NCI-H526 treated with DMSO at 0.1 percent for 48 hours (cell line): Measurements from ENCODE around the gene TM4SF20.
"Not testable (repeated sequence)": the region's sequence is repeated elsewhere in the genome, so short reads cannot be mapped to it uniquely, and the experiment has no call there.

Experiments used
- DNase-seq: peaks from one replicate; lab custom pipeline; 2025; lab: John Stamatoyannopoulos, UW

Gene TM4SF20

GRCh38 chr2:227398684-227399670 lies 19.9 kb upstream of the TM4SF20 start:
- no peak for DNase-seq

DNA sequence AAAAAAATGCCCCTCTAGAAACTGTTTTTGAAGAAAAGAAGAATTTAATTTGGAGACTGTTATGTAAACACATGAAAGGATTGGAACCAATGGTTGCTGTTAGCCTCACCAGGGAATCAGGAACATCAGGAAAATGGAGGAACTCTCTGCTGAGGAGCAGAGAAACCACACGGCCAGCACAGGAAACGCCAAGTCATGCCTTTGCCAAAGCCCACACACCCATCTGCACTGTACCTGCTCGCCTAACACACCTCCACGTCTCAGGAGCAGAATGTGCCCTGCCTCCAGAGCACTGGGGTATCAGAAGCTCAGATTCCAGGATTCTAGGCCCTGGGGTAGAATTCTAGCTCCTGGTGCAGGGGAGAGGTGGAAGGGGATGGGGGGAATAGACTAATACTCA lies 18.5 kb upstream of the TM4SF20 start:
- DNase-seq, result no peak

DNA sequence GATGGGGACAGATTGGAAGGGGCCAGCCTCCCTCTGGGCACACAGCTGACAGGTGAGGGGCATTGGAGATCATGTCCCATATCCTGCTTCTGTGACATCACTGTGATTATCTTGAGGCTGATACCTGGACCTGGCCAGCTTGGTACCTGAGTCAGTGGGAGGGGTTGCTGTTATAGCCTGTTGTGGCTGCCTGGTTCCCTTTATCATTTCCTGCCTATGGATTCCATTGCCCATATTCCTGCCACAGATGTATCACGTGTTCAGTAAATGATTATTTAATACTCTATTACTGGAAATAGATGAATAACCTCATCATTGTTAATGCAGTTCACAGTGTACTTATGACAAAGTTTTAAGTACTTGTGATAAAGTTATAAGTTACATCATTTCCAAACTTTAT lies 16.4 kb upstream of the TM4SF20 start:
- no peak for DNase-seq

GRCh38 chr2:227394401-227394800 lies 15.3 kb upstream of the TM4SF20 start:
- no peak for DNase-seq

GRCh38 chr2:227390468-227391256 lies 11.6 kb upstream of the TM4SF20 start:
- DNase-seq, result no peak

DNA sequence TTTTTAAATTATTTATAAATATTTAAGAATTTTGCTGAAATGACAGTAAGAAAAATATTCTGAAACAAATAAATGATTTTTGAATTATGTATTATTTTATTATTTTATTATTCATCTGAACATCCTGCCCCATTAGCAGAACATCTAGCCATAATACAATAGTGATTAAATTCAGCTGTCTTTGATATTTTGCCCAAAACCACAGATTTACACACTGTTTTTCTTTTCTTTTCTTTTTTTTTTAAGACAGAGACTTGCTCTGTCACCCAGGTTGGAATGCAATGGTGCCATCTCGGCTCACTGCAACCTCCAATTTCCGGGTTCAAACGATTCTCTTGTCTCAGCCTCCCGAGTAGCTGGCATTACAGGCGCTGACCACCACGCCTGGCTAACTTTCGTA lies 10.6 kb upstream of the TM4SF20 start:
- DNase-seq, result no peak

- no peak for DNase-seq
These were observed 10.1 kb upstream of the TM4SF20 start for GRCh38 chr2:227389231-227389630.

DNA sequence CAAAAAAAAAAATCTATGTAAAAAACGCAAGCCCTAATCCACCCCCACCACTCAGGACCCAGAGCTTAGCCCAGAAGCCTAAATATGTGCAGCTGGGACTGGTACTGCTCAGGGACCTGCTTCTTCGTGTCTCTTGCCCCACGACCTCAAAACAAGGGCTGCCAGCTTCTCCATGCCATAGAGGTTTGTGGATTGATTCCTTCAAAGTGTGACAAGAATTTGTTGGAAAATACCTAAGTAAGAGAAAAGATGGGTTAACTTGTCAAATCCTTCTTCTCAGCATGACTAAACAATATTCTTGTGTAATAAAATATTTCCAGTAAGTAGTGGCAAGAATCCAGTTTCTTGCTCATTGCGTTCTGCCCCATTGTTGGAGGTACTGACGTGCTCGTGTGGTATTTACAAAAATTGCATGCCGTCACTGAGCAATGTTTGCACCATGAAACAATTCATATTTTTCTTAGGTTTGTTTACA lies 9.5 kb upstream of the TM4SF20 start:
- no peak for DNase-seq

DNA sequence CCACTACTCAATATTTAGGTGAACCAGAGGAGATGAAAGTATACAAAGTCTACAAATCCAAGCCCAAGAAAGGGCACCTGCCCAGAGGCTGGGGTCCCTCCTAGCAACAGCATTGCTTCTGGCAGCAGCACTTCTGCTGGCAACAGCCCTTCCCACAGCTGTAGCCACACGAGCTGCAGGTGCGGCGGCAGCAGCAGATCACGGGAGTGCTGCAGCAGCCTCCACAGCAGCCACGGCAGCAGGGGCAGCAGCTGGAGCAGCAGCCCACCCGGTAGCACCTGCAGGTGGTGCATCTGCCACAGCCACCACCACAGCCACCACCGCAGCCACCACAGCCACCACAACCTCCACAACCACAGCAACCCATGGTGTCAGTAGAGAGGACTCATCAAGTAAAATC lies 8.5 kb upstream of the TM4SF20 start, which contains the start of gene SCYGR1:
TSS of gene SCYGR1 (minus strand) at position 367 of the 400 bp plus-strand sequence. CDS start at position 367, 0 bp downstream.
- not testable (repeated sequence) for DNase-seq

GRCh38 chr2:227386630-227387029 lies 7.5 kb upstream of the TM4SF20 start:
- DNase-seq, result no peak

- DNase-seq, result no peak
These were observed 4.6 kb upstream of the TM4SF20 start for GRCh38 chr2:227383686-227384085.

- DNase-seq, result not testable (repeated sequence)
These were observed 3.2 kb upstream of the TM4SF20 start for GRCh38 chr2:227382241-227382835.

GRCh38 chr2:227378371-227378782 lies 729 bp downstream of the TM4SF20 start:
- no peak for DNase-seq

DNA sequence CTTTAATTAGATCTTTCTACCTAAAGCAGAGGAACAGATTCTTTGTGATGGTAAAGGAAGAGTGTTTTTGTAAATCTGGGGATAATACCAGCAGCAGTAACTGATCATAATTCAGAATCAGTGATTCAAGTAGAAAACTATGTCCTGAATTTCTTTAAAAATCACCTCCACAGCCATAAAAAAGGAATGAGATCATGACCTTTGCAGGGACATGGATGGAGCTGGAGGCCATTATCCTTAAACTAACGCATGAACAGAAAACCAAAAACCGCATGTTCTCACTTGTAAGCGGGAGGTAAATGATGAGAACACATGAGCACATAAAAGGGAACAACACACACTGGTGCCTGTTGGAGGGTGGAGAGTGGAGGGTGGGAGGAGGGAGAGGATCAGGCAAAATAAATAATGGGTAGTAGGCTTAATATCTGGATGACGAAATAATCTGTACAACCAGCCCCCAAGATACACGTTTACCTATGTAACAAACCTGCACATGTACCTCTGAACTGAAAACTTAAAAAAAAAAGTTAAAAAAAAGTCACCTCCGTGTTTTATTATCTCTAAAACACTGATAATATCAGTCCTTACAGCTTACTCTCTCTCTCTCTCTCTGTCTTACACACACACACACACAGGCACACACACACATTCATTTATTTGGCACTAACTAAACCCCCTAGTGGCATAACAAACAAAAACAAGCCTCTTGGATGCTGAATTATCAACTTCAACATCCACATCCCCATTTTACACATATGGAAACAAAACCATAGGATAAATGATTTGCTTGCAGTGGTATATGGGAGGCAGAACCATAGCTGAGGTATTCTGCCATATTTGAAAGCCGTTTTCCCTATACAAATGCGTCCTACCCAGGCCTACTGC lies 1.4 kb downstream of the TM4SF20 start:
- no peak for DNase-seq

GRCh38 chr2:227376656-227377396 lies 2.3 kb downstream of the TM4SF20 start:
- no peak for DNase-seq

DNA sequence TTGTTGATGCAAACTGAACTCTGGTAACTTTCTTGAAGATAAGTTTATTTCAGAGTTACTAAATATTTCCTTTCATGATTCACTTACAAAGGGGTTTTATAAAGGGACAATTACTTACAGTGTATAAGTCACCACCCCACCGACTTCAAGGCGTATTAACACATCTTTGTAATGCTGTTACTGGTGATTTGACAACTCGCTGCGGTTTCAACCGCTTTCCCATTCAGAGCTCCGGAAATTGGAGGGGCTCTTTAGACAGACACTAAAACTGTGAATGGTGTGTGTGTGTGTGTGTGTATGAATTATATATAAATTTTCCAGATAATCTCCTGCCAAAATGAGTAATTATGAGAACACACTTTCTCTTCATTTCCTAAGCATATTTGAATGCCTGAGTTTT lies 4.9 kb downstream of the TM4SF20 start:
- no peak for DNase-seq

DNA sequence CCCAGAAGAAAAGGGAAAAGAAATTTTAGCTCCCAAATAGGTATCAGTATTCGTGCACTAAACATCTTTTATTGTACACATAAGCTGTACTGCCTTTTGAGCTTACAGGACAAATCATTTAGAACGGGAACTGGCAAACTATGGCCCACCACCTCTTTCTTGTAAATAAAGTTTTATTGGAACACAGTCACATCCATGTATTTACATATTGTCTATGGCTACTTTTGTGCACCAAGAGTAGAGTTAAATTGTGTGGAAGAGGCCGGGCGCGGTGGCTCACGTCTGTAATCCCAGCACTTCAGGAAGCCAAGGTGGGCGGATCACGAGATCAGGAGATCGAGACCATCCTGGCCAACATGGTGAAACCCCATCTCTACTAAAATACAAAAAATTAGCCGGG lies 5.7 kb downstream of the TM4SF20 start:
- DNase-seq, result no peak

DNA sequence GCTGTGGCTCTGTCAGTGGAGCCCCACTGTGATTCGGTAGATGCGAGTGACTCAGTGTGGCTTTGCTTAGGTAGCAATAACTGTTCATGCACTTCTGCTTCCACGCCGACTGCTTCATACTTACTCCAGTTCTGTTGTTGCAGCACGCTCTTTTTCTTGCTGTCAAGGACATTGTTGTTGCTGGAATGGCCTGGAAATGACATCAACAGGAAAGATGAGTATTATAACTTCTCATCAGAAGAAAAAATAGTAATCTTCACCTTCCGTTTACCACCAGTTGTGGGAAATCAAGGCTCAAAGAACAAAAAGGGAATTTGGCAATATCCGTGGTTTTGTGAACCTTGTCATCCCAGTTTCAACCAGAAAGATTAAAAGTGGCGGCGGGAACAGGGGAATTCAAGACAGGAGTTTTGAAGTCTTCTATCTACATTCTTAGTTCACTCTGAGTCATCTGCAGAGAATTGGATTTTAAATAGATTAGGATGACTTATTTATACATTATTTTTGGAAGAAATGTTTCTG lies 8.3 kb downstream of the TM4SF20 start:
- no peak for DNase-seq

GRCh38 chr2:227370092-227370491 lies 9.0 kb downstream of the TM4SF20 start:
- no peak for DNase-seq

GRCh38 chr2:227368574-227368973 lies 10.5 kb downstream of the TM4SF20 start:
- no peak for DNase-seq
